Midbrain (tissue), 1 donor: ENCODE data around the gene NFIA.

Experiments
- DNase-seq: peaks from one replicate; lab custom pipeline; 2025; lab: John Stamatoyannopoulos, UW

Gene NFIA

GRCh38 chr1:61082311-61083012, at the start of gene NFIA:
NFIA (plus strand) TSS chr1:61082561.
- no peak for DNase-seq

GRCh38 chr1:61035880-61036279, 46.5 kb upstream of the NFIA start:
- DNase-seq = no peak

- DNase-seq = no peak
These were observed 39.8 kb upstream of the NFIA start for GRCh38 chr1:61042466-61043009.

- DNase-seq = peak; percentile 85
These were observed 39.1 kb upstream of the NFIA start for GRCh38 chr1:61043010-61043820.

- DNase-seq = no peak
These were observed 35.9 kb upstream of the NFIA start for GRCh38 chr1:61046434-61046833.

GRCh38 chr1:61047061-61047460, 35.3 kb upstream of the NFIA start:
- DNase-seq = no peak

- peak; percentile 94 for DNase-seq
These were observed 32.4 kb upstream of the NFIA start for GRCh38 chr1:61049850-61050540.

GRCh38 chr1:61050541-61051442, 31.6 kb upstream of the NFIA start:
- no peak for DNase-seq

GRCh38 chr1:61051443-61051718, 31.0 kb upstream of the NFIA start:
- no peak for DNase-seq

GRCh38 chr1:61051719-61052394, 30.5 kb upstream of the NFIA start:
- DNase-seq = no peak

- no peak for DNase-seq
These were observed 29.8 kb upstream of the NFIA start for GRCh38 chr1:61052395-61053225.

GRCh38 chr1:61053226-61053711, 29.1 kb upstream of the NFIA start:
- no peak for DNase-seq

- no peak for DNase-seq
These were observed 28.4 kb upstream of the NFIA start for GRCh38 chr1:61053712-61054600.

GRCh38 chr1:61054601-61054993, 27.8 kb upstream of the NFIA start:
- DNase-seq = no peak

GRCh38 chr1:61055110-61055614, 27.2 kb upstream of the NFIA start:
- no peak for DNase-seq

GRCh38 chr1:61056196-61056572, 26.2 kb upstream of the NFIA start:
- DNase-seq = no peak

GRCh38 chr1:61056573-61057439, 25.6 kb upstream of the NFIA start:
- DNase-seq = no peak
